ENCODE results near the gene DCUN1D1.

Gene DCUN1D1

GRCh38 chr3:182972387-182972786 lies 8.0 kb downstream of the DCUN1D1 start:
- DNase-seq (ENCODE audit: low read depth in 3 of 3) = no peak

- no peak for DNase-seq (ENCODE audit: low read depth in 3 of 3)
These were observed 8.7 kb downstream of the DCUN1D1 start for GRCh38 chr3:182971637-182972036.

- DNase-seq (ENCODE audit: low read depth in 3 of 3) = no peak
These were observed 9.4 kb downstream of the DCUN1D1 start for GRCh38 chr3:182970811-182971418.

GRCh38 chr3:182969853-182970252 lies 10.5 kb downstream of the DCUN1D1 start:
- no peak for DNase-seq (ENCODE audit: low read depth in 3 of 3)

- DNase-seq (ENCODE audit: low read depth in 3 of 3) = no peak
These were observed 11.1 kb downstream of the DCUN1D1 start for GRCh38 chr3:182969277-182969676.

GRCh38 chr3:182967218-182968204 lies 12.8 kb downstream of the DCUN1D1 start:
- no peak for DNase-seq (ENCODE audit: low read depth in 3 of 3)

GRCh38 chr3:182965861-182966366 lies 14.4 kb downstream of the DCUN1D1 start:
- no peak for DNase-seq (ENCODE audit: low read depth in 3 of 3)

GRCh38 chr3:182964179-182964578 lies 16.2 kb downstream of the DCUN1D1 start:
- DNase-seq (ENCODE audit: low read depth in 3 of 3) = no peak

- no peak for DNase-seq (ENCODE audit: low read depth in 3 of 3)
These were observed 18.2 kb downstream of the DCUN1D1 start for GRCh38 chr3:182962166-182962565.

- DNase-seq (ENCODE audit: low read depth in 3 of 3) = no peak
These were observed 20.6 kb downstream of the DCUN1D1 start for GRCh38 chr3:182959474-182960350.

GRCh38 chr3:182957676-182958266 lies 22.6 kb downstream of the DCUN1D1 start:
- DNase-seq (ENCODE audit: low read depth in 3 of 3) = no peak

GRCh38 chr3:182957226-182957625 lies 23.1 kb downstream of the DCUN1D1 start:
- no peak for DNase-seq (ENCODE audit: low read depth in 3 of 3)

- DNase-seq (ENCODE audit: low read depth in 3 of 3) = no peak
These were observed 25.6 kb downstream of the DCUN1D1 start for GRCh38 chr3:182954553-182955235.

GRCh38 chr3:182949688-182950087 lies 30.6 kb downstream of the DCUN1D1 start:
- no peak for DNase-seq (ENCODE audit: low read depth in 3 of 3)

GRCh38 chr3:182948305-182948704 lies 32.0 kb downstream of the DCUN1D1 start:
- DNase-seq (ENCODE audit: low read depth in 3 of 3) = no peak

- DNase-seq (ENCODE audit: low read depth in 3 of 3) = no peak
These were observed 32.5 kb downstream of the DCUN1D1 start for GRCh38 chr3:182947888-182948287.

GRCh38 chr3:182941719-182942118 lies 38.6 kb downstream of the DCUN1D1 start:
- DNase-seq (ENCODE audit: low read depth in 3 of 3) = no peak

- no peak for DNase-seq (ENCODE audit: low read depth in 3 of 3)
These were observed 40.0 kb downstream of the DCUN1D1 start for GRCh38 chr3:182940266-182940808.

GRCh38 chr3:182937293-182938051 lies 42.9 kb downstream of the DCUN1D1 start:
- DNase-seq (ENCODE audit: low read depth in 3 of 3) = no peak

GRCh38 chr3:182936918-182937285 lies 43.4 kb downstream of the DCUN1D1 start:
- no peak for DNase-seq (ENCODE audit: low read depth in 3 of 3)
